ENCODE measurements around the gene PRTG. TPM values are rescaled to one million over a fixed set of nuclear protein-coding genes. Genes with fewer than 3 reads are reported as not detected.

PRTG gene
- total RNA-seq, 1 experiment from 2014 or later, result 11.4 TPM

- no peak overlapping the region for H3K4me3 ChIP-seq (ENCODE audit: low read depth in 2 of 2, low read length in 2 of 2)
- H3K36me3 ChIP-seq (ENCODE audit: control insufficient read depth, insufficient read depth, low read length), result no peaks in the 10 kb centered on the region
- ChIA-PET CTCF (no interaction called here), POLR2A (no interaction called here)
- H3K9me3 ChIP-seq (ENCODE audit: control insufficient read depth, insufficient read depth, low read depth, low read length), result no peaks in the 10 kb centered on the region
- no peak for TF ChIP-seq SIN3A (IDR thresholded peaks at IDR 0.05; ENCODE audit: borderline replicate concordance, insufficient read depth, low read depth, low read length)
- TF ChIP-seq POLR2AphosphoS5 (IDR thresholded peaks at IDR 0.05; ENCODE audit: low read depth, low read length), result no peak
- no peak for TF ChIP-seq REST (IDR thresholded peaks at IDR 0.05; ENCODE audit: insufficient read depth in 1 of 2, low read depth in 2 of 2, low read length in 1 of 2)
- ATAC-seq, result no peak
- H3K27me3 ChIP-seq (ENCODE audit: control insufficient read depth, insufficient read depth, low read length), result peaks cover 20% of the 10 kb centered on the region
- no TSS peak for BruUV-seq (replicated peaks)
- H3K27ac ChIP-seq (ENCODE audit: low read length), result no peak overlapping the region
- in situ Hi-C loops (cut with HindIII; ENCODE audit: low pct_unique_long_range_greater_than_20kb, low sequenced_read_pairs), result no loop called here
- H3K4me1 ChIP-seq (ENCODE audit: control insufficient read depth, insufficient read depth, low read length), result no peaks in the 10 kb centered on the region; the same call in 1 of the 2 replicates
- intact Hi-C loops (cut with micrococcal nuclease; ENCODE audit: unreplicated experiment), result no loop called here
- DNase-seq (ENCODE audit: low read depth, low spot score), result no peak
Observed at GRCh38 chr15:55590788-55591187, 152.2 kb downstream of the PRTG start.

DNA sequence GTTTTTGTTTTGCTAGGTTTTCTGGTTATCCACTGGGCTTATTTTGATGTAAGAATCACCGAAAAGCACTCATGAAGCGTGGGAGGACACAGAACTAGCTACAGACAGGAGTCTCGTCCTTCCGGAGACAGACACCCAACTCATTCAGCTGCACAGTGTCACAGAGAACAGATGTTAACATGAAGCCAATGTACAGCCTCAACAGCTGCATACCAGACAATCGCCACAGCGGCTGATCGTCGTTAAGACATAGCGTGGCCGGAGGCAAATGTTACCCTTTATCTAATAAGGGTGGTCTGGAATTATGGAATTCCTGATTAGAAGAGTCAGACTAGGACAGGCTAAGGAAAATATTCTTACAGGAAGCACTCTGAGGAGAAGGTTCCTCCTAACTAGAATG is 153.7 kb downstream of the PRTG start:
- in situ Hi-C loops (cut with HindIII; ENCODE audit: low pct_unique_long_range_greater_than_20kb, low sequenced_read_pairs), result no loop called here
- ChIA-PET CTCF (interaction anchor here (0.6 to 0.7 kb wide), 2 partner anchors 76 to 1758 kb away, joined by 3 to 11 read pairs; no protein-coding TSS in a partner anchor), POLR2A (no interaction called here)
- TF ChIP-seq, protein P1, sequence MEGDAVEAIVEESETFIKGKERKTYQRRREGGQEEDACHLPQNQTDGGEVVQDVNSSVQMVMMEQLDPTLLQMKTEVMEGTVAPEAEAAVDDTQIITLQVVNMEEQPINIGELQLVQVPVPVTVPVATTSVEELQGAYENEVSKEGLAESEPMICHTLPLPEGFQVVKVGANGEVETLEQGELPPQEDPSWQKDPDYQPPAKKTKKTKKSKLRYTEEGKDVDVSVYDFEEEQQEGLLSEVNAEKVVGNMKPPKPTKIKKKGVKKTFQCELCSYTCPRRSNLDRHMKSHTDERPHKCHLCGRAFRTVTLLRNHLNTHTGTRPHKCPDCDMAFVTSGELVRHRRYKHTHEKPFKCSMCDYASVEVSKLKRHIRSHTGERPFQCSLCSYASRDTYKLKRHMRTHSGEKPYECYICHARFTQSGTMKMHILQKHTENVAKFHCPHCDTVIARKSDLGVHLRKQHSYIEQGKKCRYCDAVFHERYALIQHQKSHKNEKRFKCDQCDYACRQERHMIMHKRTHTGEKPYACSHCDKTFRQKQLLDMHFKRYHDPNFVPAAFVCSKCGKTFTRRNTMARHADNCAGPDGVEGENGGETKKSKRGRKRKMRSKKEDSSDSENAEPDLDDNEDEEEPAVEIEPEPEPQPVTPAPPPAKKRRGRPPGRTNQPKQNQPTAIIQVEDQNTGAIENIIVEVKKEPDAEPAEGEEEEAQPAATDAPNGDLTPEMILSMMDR (IDR thresholded peaks at IDR 0.05), result no peak
- TF ChIP-seq POLR2AphosphoS5 (IDR thresholded peaks at IDR 0.05; ENCODE audit: low read depth, low read length) (no peak), REST (IDR thresholded peaks at IDR 0.05; ENCODE audit: insufficient read depth in 1 of 2, low read depth in 2 of 2, low read length in 1 of 2) (no peak), SIN3A (IDR thresholded peaks at IDR 0.05; ENCODE audit: borderline replicate concordance, insufficient read depth, low read depth, low read length) (no peak), TCF7L2 (IDR thresholded peaks at IDR 0.05; ENCODE audit: low read depth, low read length) (no peak)
- BruUV-seq (replicated peaks), result no TSS peak
- no peak for DNase-seq (ENCODE audit: low read depth, low spot score)
- intact Hi-C loops (cut with micrococcal nuclease; ENCODE audit: unreplicated experiment), result loop anchor here (10.0 kb wide), 1 partner anchor 64 kb away; no protein-coding TSS in a partner anchor
- ATAC-seq, result no peak
- Histone ChIP-seq H3K27ac (ENCODE audit: low read length) (no peak overlapping the region), H3K4me3 (ENCODE audit: low read depth in 2 of 2, low read length in 2 of 2) (no peak overlapping the region), H3K4me1 (ENCODE audit: control insufficient read depth, insufficient read depth, low read length) (no peaks in the 10 kb centered on the region; the same call in 1 of the 2 replicates), H3K36me3 (ENCODE audit: control insufficient read depth, insufficient read depth, low read length) (no peaks in the 10 kb centered on the region), H3K27me3 (ENCODE audit: control insufficient read depth, insufficient read depth, low read length) (peaks cover 22% of the 10 kb centered on the region), H3K9me3 (ENCODE audit: control insufficient read depth, insufficient read depth, low read depth, low read length) (no peaks in the 10 kb centered on the region)
